ENCODE measurements around the gene ELAPOR2. TPM values are rescaled to one million over a fixed set of nuclear protein-coding genes. Genes with fewer than 3 reads are reported as not detected.

The ELAPOR2 gene
- total and polyA plus RNA-seq, 2 donors (not counting 1 experiment from before 2014, with no cell fraction given), result 7.0 to 8.3 TPM

GRCh38 chr7:87016606-87017005, 42.8 kb downstream of the ELAPOR2 start:
- H3K27ac ChIP-seq (ENCODE audit: low read length in 2 of 2), result no peak overlapping the region
- H2AFZ ChIP-seq (ENCODE audit: insufficient read depth, low read depth, low read length, poor library complexity, severe bottlenecking), result no peak overlapping the region
- no peak overlapping the region for H3K4me3 ChIP-seq (ENCODE audit: control extremely low read depth in 1 of 5, extremely low read depth in 1 of 5, insufficient read depth in 1 of 5, low read depth in 2 of 5, low read length in 4 of 5)
- H4K20me1 ChIP-seq (ENCODE audit: control insufficient read depth, insufficient read depth, low read length, poor library complexity, severe bottlenecking), result no peaks in the 10 kb centered on the region
- H3K27ac Mint-ChIP-seq, result no peak overlapping the region
- no peaks in the 10 kb centered on the region for H3K9me3 ChIP-seq (ENCODE audit: control extremely low read depth in 1 of 3, control insufficient read depth in 2 of 3, insufficient read depth in 1 of 3, low read length in 2 of 3)
- H3K4me3 Mint-ChIP-seq, result no peak overlapping the region
- no peak overlapping the region for H3K9ac ChIP-seq (ENCODE audit: low read length)
- ChIA-PET CTCF (no interaction called here), POLR2A (no interaction called here)
- H3K79me2 ChIP-seq (ENCODE audit: control insufficient read depth, insufficient read depth, low read length), result peaks cover 3% of the 10 kb centered on the region
- TF ChIP-seq EZH2 (IDR thresholded peaks at IDR 0.05; ENCODE audit: borderline replicate concordance, insufficient read depth, low read depth, low read length, poor library complexity, severe bottlenecking) (no peak), CTCF (IDR thresholded peaks at IDR 0.05) (no peak)
- H3K4me1 ChIP-seq (ENCODE audit: control insufficient read depth in 2 of 2, insufficient read depth in 2 of 2, low read length in 2 of 2), result no peaks in the 10 kb centered on the region
- intact Hi-C loops (cut with micrococcal nuclease), result no loop called here
- no peaks in the 10 kb centered on the region for H3K36me3 ChIP-seq (replicated peaks in 1 of 2; ENCODE audit: control extremely low read depth in 1 of 2, control insufficient read depth in 1 of 2, extremely low read depth in 1 of 2, insufficient read depth in 2 of 2, low read length in 1 of 2)
- H3K4me1 Mint-ChIP-seq, result no peaks in the 10 kb centered on the region
- H3K27me3 ChIP-seq (replicated peaks in 1 of 4; ENCODE audit: control extremely low read depth in 1 of 4, control insufficient read depth in 3 of 4, insufficient read depth in 4 of 4, low read length in 3 of 4), result no peaks in the 10 kb centered on the region
- H3K4me2 ChIP-seq (replicated peaks; ENCODE audit: low read depth, low read length, poor library complexity, severe bottlenecking), result no peak overlapping the region
- DNase-seq (no peak), ATAC-seq (ENCODE audit: low read depth) (no peak)
- no CpG with 5 or more reads among the region's 4 CpGs for WGBS (ENCODE audit: insufficient coverage)
- no peaks in the 10 kb centered on the region for H3K9me3 Mint-ChIP-seq (ENCODE audit: insufficient read depth)
- no peaks in the 10 kb centered on the region for H3K27me3 Mint-ChIP-seq

GRCh38 chr7:87013840-87014190, 45.6 kb downstream of the ELAPOR2 start:
- Histone ChIP-seq H3K4me2 (replicated peaks; ENCODE audit: low read depth, low read length, poor library complexity, severe bottlenecking) (no peak overlapping the region), H4K20me1 (ENCODE audit: control insufficient read depth, insufficient read depth, low read length, poor library complexity, severe bottlenecking) (no peaks in the 10 kb centered on the region), H3K9me3 (ENCODE audit: control extremely low read depth in 1 of 3, control insufficient read depth in 2 of 3, insufficient read depth in 1 of 3, low read length in 2 of 3) (no peaks in the 10 kb centered on the region), H3K79me2 (ENCODE audit: control insufficient read depth, insufficient read depth, low read length) (peaks cover 3% of the 10 kb centered on the region), H3K27me3 (replicated peaks in 1 of 4; ENCODE audit: control extremely low read depth in 1 of 4, control insufficient read depth in 3 of 4, insufficient read depth in 4 of 4, low read length in 3 of 4) (no peaks in the 10 kb centered on the region), H2AFZ (ENCODE audit: insufficient read depth, low read depth, low read length, poor library complexity, severe bottlenecking) (no peak overlapping the region), H3K36me3 (replicated peaks in 1 of 2; ENCODE audit: control extremely low read depth in 1 of 2, control insufficient read depth in 1 of 2, extremely low read depth in 1 of 2, insufficient read depth in 2 of 2, low read length in 1 of 2) (no peaks in the 10 kb centered on the region), H3K4me1 (ENCODE audit: control insufficient read depth in 2 of 2, insufficient read depth in 2 of 2, low read length in 2 of 2) (no peaks in the 10 kb centered on the region), H3K9ac (ENCODE audit: low read length) (no peak overlapping the region), H3K4me3 (ENCODE audit: control extremely low read depth in 1 of 5, extremely low read depth in 1 of 5, insufficient read depth in 1 of 5, low read depth in 2 of 5, low read length in 4 of 5) (no peak overlapping the region), H3K27ac (ENCODE audit: low read length in 2 of 2) (no peak overlapping the region)
- intact Hi-C loops (cut with micrococcal nuclease), result no loop called here
- WGBS (ENCODE audit: insufficient coverage), result no CpG with 5 or more reads among the region's 2 CpGs
- ATAC-seq (ENCODE audit: low read depth), result no peak
- Mint-ChIP-seq H3K4me1 (no peaks in the 10 kb centered on the region), H3K9me3 (ENCODE audit: insufficient read depth) (no peaks in the 10 kb centered on the region), H3K27ac (no peak overlapping the region), H3K27me3 (no peaks in the 10 kb centered on the region), H3K4me3 (no peak overlapping the region)
- no peak for DNase-seq
- POLR2A ChIA-PET, result no interaction called here
- TF ChIP-seq EZH2 (IDR thresholded peaks at IDR 0.05; ENCODE audit: borderline replicate concordance, insufficient read depth, low read depth, low read length, poor library complexity, severe bottlenecking), result no peak
- TF ChIP-seq CTCF (IDR thresholded peaks at IDR 0.05), result no peak
- CTCF ChIA-PET, result interaction anchor here (0.8 kb wide), 1 partner anchor 10 kb away, joined by 3 read pairs; no protein-coding TSS in a partner anchor
